HCT116 (cell line): ENCODE data around the gene RNASE8. TPM values are rescaled to one million over a fixed set of nuclear protein-coding genes. Genes with fewer than 3 reads are reported as not detected.

Source experiments
- ATAC-seq: fragments of 200-7000 bp; cut with Tn5 transposase; 2 replicates; pipeline ENCODE4 v1.9.1; 2020; ENCODE audit warnings: mild to moderate bottlenecking, moderate library complexity
- BruUV-seq: library from RNA; stranded (reverse); fragments of 400-500 nt; replicated peaks from 2 replicates; lab custom pipeline; 2021; lab: Mats Ljungman, UMichigan
- CTCF ChIA-PET: fragments of 300-600 bp; sonication (Branson Sonifier 250); formaldehyde crosslinking; loops from one replicate; lab custom pipeline; 2021; ENCODE audit warnings: antibody characterized with exemption; lab: Charles Lee
- POLR2A ChIA-PET: fragments of 300-600, 350-600 bp; sonication (Branson Sonifier 250); formaldehyde crosslinking; loops from one replicate; lab custom pipeline; 2021; ENCODE audit warnings: antibody characterized with exemption; lab: Charles Lee
- RAD21 ChIA-PET, 2 experiments: fragments of 300-600 bp; sonication (Branson Sonifier 250); formaldehyde crosslinking; loops; one replicate each; lab custom pipeline; 2023; ENCODE audit warnings: low total read pairs in 2 of 2; ENCODE audit not compliant: uncharacterized antibody in 2 of 2, unreplicated experiment in 2 of 2, low non-redundant PET in 1 of 2; lab: Charles Lee
- DNase-seq: peaks from one replicate; pipeline ENCODE4 v3.0.0-alpha.2; 2010; ENCODE audit warnings: low read depth, low spot score
- H2AFZ ChIP-seq: fragments of 200-600 bp; shearing (Covaris generic), sonication (generic); 2 replicates; pipeline ENCODE4 v1.6.1; 2017; ENCODE audit warnings: low read depth, mixed run types, mixed read lengths, antibody characterized with exemption, low read length; ENCODE audit not compliant: poor library complexity, severe bottlenecking
- H3K27ac ChIP-seq: 2 replicates; pipeline ENCODE4 v1.5.1; 2012; ENCODE audit warnings: low read depth, low read length
- H3K27me3 ChIP-seq: fragments of 200-600 bp; sonication (generic); 2 replicates; pipeline ENCODE4 v1.6.1; 2016; ENCODE audit warnings: mixed run types, low read length, mixed read lengths; ENCODE audit not compliant: insufficient read depth
- H3K36me3 ChIP-seq, 2 experiments: fragments of 200-500 bp in 1 of 2; fragments of 200-600 bp in 1 of 2; sonication (Bioruptor generic) in 1 of 2; sonication (generic) in 1 of 2; 2 replicates each; pipeline versions ENCODE4 v1.5.1 to v1.6.1; 2014 to 2016; ENCODE audit warnings: low read length in 2 of 2, inconsistent platforms in 1 of 2, mixed read lengths in 1 of 2, mixed run types in 1 of 2; ENCODE audit not compliant: insufficient read depth in 2 of 2, control insufficient read depth in 1 of 2
- H3K4me1 ChIP-seq, 2 experiments: fragments of 200-600 bp in 1 of 2; sonication (generic) in 1 of 2; 2 replicates each; pipeline versions ENCODE4 v1.5.1 to v1.6.1; 2012 to 2017; ENCODE audit warnings: low read length in 2 of 2, inconsistent platforms in 1 of 2, mild to moderate bottlenecking in 1 of 2, mixed read lengths in 1 of 2, mixed run types in 1 of 2, moderate library complexity in 1 of 2; ENCODE audit not compliant: insufficient read depth in 2 of 2, control insufficient read depth in 1 of 2
- H3K4me2 ChIP-seq: fragments of 200-600 bp; sonication (generic); 2 replicates; pipeline ENCODE4 v1.6.1; 2017; ENCODE audit warnings: mixed run types, low read length, mixed read lengths
- H3K4me3 ChIP-seq, 2 experiments: fragments of 200-600 bp in 1 of 2; sonication (generic) in 1 of 2; replicated peaks in 1 of 2; 2 replicates each; pipeline ENCODE4 v1.5.1; 2011 to 2016; ENCODE audit warnings: low read length in 2 of 2, control low read depth in 1 of 2, low read depth in 1 of 2, mild to moderate bottlenecking in 1 of 2, mixed read lengths in 1 of 2, mixed run types in 1 of 2
- H3K79me2 ChIP-seq: fragments of 200-600 bp; sonication (generic); 2 replicates; pipeline ENCODE4 v1.6.1; 2017; ENCODE audit warnings: mild to moderate bottlenecking, mixed run types, low read length, moderate library complexity, mixed read lengths; ENCODE audit not compliant: insufficient read depth
- H3K9ac ChIP-seq: fragments of 200-600 bp; sonication (generic); 2 replicates; pipeline ENCODE4 v1.6.1; 2016; ENCODE audit warnings: low read length, mixed read lengths
- H3K9me2 ChIP-seq: fragments of 200-600 bp; sonication (generic), shearing (Covaris generic); 2 replicates; pipeline ENCODE4 v1.6.1; 2017; ENCODE audit warnings: mixed run types, mild to moderate bottlenecking, moderate library complexity; ENCODE audit not compliant: insufficient read depth
- H3K9me3 ChIP-seq, 2 experiments: fragments of 200-500 bp in 1 of 2; fragments of 200-600 bp in 1 of 2; sonication (Bioruptor generic) in 1 of 2; sonication (generic) in 1 of 2; 2 replicates each; pipeline ENCODE4 v1.6.1; 2014 to 2017; ENCODE audit warnings: low read length in 2 of 2, mixed read lengths in 2 of 2, inconsistent platforms in 1 of 2, low read depth in 1 of 2, mild to moderate bottlenecking in 1 of 2, mixed run types in 1 of 2, moderate library complexity in 1 of 2; ENCODE audit not compliant: control insufficient read depth in 1 of 2, insufficient read depth in 1 of 2
- H4K20me1 ChIP-seq: fragments of 200-600 bp; sonication (generic), shearing (Covaris generic); 2 replicates; pipeline ENCODE4 v1.6.1; 2017; ENCODE audit warnings: mixed run types, mild to moderate bottlenecking, moderate library complexity; ENCODE audit not compliant: insufficient read depth
- CEBPB ChIP-seq: IDR thresholded peaks from 2 replicates; pipeline ENCODE4 v1.6.1; 2012; ENCODE audit warnings: low read depth
- ELF1 ChIP-seq: IDR thresholded peaks from 2 replicates; pipeline ENCODE4 v1.6.1; 2012; ENCODE audit warnings: low read depth, borderline replicate concordance
- EZH2 ChIP-seq: fragments of 200-600 bp; sonication (generic); IDR thresholded peaks from 2 replicates; pipeline ENCODE4 v1.6.1; 2017; ENCODE audit warnings: antibody characterized with exemption, mixed run types
- JUND ChIP-seq: IDR thresholded peaks from 2 replicates; pipeline ENCODE4 v1.6.1; 2012
- POLR2AphosphoS5 ChIP-seq: IDR thresholded peaks from 2 replicates; pipeline ENCODE4 v1.6.1; 2011; ENCODE audit warnings: mild to moderate bottlenecking, low read depth, low read length, moderate library complexity
- RAD21 ChIP-seq: IDR thresholded peaks from 2 replicates; pipeline ENCODE4 v1.6.1; 2012; ENCODE audit warnings: low read depth, mild to moderate bottlenecking
- SIN3A ChIP-seq: IDR thresholded peaks from 2 replicates; pipeline ENCODE4 v1.6.1; 2012; ENCODE audit warnings: low read depth
- SP1 ChIP-seq: IDR thresholded peaks from 2 replicates; pipeline ENCODE4 v1.6.1; 2012; ENCODE audit warnings: low read depth
- SRF ChIP-seq: IDR thresholded peaks from 2 replicates; pipeline ENCODE4 v1.6.1; 2012; ENCODE audit warnings: low read depth
- YY1 ChIP-seq: IDR thresholded peaks from 2 replicates; pipeline ENCODE4 v1.6.1; 2011; ENCODE audit warnings: low read length, low read depth, moderate library complexity, mild to moderate bottlenecking; ENCODE audit not compliant: insufficient replicate concordance; ENCODE audit errors: extremely low read depth
- ZFX ChIP-seq: fragments of 450-650 bp; IDR thresholded peaks from 2 replicates; pipeline ENCODE4 v1.6.1; 2017
- ZNF274 ChIP-seq: fragments of 200-500 bp; sonication (Bioruptor generic); IDR thresholded peaks from 2 replicates; pipeline ENCODE4 v1.6.1; 2014; ENCODE audit warnings: mild to moderate bottlenecking, low read depth, low read length, inconsistent platforms
- intact Hi-C: fragments of 100-400 bp; cut with micrococcal nuclease; formaldehyde crosslinking; loops from 2 replicates; pipeline ENCODE4 v1.10.0; 2022
- total RNA-seq: library from RNA; stranded (reverse); gene quantifications from one replicate; pipeline ENCODE4 v1.2.1, GENCODE V29; 2021; ENCODE audit not compliant: unreplicated experiment
- TF ChIP-seq, protein P1 (sequence below): IDR thresholded peaks from 2 replicates; pipeline ENCODE4 v1.6.1; 2012
- TF ChIP-seq, protein P2 (sequence below): IDR thresholded peaks from 2 replicates; pipeline ENCODE4 v1.6.1; 2011; ENCODE audit warnings: mild to moderate bottlenecking, low read length, moderate library complexity; ENCODE audit not compliant: insufficient replicate concordance; ENCODE audit errors: extremely low read depth

The RNASE8 gene
- total RNA-seq, 1 experiment from 2014 or later: not detected

DNA sequence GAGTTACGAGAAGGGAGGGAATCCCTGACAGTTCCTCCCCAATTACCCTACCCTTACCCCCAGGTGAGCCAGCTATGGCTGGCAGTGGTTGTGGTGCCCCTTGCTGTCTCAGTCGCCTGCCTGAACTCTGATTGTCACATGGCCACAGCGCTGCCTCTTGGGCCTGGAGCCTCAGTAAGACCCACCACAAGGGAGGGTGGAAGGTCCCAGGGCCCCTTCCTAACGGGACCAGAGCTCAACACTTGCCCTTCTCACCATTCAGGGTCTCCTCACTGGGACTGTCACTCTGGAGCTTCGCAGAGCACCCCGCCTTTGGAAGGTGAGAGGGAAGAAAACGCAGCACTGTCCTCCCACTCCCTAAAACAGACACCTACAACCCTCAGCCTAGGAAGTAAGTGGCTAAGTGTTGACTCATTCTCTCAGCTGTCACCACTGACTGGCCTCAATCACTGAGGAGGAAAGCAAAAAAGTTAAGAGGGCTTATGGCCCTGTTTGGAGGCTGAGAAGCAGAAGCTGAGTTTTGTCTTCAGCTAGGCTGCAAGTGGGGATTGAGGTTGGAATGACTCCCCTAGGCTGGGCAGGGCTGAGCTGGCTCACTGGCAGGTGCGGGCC lies 44.3 kb downstream of the RNASE8 start:
- Histone ChIP-seq H4K20me1 (no peaks in the 10 kb centered on the region), H3K27ac (peak overlapping the region; percentile 95), H3K4me2 (peak overlapping the region; percentile 92), H3K9me2 (no peaks in the 10 kb centered on the region), H3K4me1 (peaks cover 40 to 67% of the 10 kb centered on the region in 2 experiments), H3K79me2 (no peaks in the 10 kb centered on the region), H3K4me3 (peak overlapping the region in 1 of 2 experiments; percentile 74; a peak in 1 of 4 replicates), H3K9ac (peak overlapping the region; percentile 90; the same call in 1 of the 2 replicates), H2AFZ (no peak overlapping the region), H3K36me3 (no peaks in the 10 kb centered on the region)
- intact Hi-C loops: loop anchor here (10.0 kb wide), 1 partner anchor 247 kb away; no protein-coding TSS in a partner anchor
- BruUV-seq: no TSS peak
- RAD21 ChIA-PET: no interaction called here
- CTCF ChIA-PET: interaction anchor here (1.6 to 2.0 kb wide), 2 partner anchors 9 to 87 kb away, joined by 5 to 7 read pairs; no protein-coding TSS in a partner anchor
- no peak for TF ChIP-seq YY1
- TF ChIP-seq, all 23 proteins: peak for 0
- H3K9me3 ChIP-seq: no peaks in the 10 kb centered on the region
- DNase-seq: no peak
- no peak for ATAC-seq
- H3K27me3 ChIP-seq: no peaks in the 10 kb centered on the region
- POLR2A ChIA-PET: no interaction called here

DNA sequence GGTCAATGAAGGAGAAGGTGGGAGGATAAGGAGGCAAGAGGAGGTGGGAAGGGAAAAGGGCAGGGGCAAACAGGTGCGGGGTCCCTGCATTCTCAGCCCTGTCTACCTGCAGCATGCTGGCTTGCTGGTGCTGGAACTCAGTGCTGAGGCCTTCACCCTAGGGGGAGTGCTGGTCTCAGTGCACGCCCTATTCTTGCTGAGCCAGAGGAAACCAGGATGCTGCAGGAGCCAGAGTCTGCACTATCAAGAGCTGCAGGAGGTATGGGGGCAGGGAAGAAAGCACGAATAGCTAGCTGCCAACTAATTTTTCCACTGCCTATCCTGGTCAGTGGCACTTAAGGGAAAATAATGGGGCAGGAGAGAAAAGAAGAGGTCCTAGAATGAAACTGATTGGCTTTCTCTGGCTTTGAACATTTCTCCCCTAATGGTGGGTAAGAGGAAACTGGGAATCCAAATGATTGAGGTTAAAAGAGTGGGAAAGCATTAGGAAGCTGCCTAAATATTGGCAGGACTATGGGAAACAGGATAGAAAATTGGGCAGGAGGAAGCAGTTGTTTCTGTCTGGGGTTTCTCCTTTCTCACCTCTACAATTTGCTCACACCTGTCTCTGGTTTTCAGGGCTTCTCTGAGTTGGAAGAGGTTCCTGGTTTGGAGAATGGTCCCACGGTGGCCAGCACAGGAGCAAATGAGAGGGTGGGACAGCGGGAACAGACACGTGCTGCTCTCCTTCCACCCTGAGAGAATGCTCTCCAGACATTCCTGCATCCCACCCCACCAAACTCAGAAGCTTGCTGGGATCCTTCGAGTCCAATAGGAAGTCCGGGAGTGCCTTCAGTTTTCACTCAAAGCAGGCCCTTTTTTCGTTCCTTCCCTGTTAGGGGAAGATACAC lies 45.1 kb downstream of the RNASE8 start:
- Histone ChIP-seq H3K4me3 (peak overlapping the region; percentile 69 to 74), H3K9me2 (no peaks in the 10 kb centered on the region), H3K27me3 (no peaks in the 10 kb centered on the region), H3K4me2 (peak overlapping the region; percentile 92), H3K9me3 (no peaks in the 10 kb centered on the region), H4K20me1 (no peaks in the 10 kb centered on the region), H2AFZ (no peak overlapping the region), H3K9ac (peak overlapping the region; percentile 90), H3K27ac (peak overlapping the region; percentile 95), H3K79me2 (no peaks in the 10 kb centered on the region), H3K36me3 (no peaks in the 10 kb centered on the region), H3K4me1 (peaks cover 49 to 76% of the 10 kb centered on the region in 2 experiments)
- intact Hi-C loops: loop anchor here (10.0 kb wide), 1 partner anchor 248 kb away; no protein-coding TSS in a partner anchor
- ChIA-PET POLR2A (interaction anchor here (0.9 to 1.3 kb wide), 2 partner anchors 10 to 34 kb away, joined by 3 to 4 read pairs; no protein-coding TSS in a partner anchor), CTCF (interaction anchor here (0.8 to 3.5 kb wide), 5 partner anchors 8 to 88 kb away, joined by 4 to 60 read pairs (median 19); no protein-coding TSS in a partner anchor), RAD21 (no interaction called here)
- TSS peak; percentile 76 for BruUV-seq
- DNase-seq (no peak), ATAC-seq (no peak)
- TF ChIP-seq SP1 (no peak), CEBPB (no peak), RAD21 (no peak), JUND (no peak), ZFX (no peak), SIN3A (no peak), SRF (no peak), POLR2AphosphoS5 (no peak), ELF1 (no peak), ZNF274 (no peak), YY1 (no peak), EZH2 (no peak)
- TF ChIP-seq, protein P1, sequence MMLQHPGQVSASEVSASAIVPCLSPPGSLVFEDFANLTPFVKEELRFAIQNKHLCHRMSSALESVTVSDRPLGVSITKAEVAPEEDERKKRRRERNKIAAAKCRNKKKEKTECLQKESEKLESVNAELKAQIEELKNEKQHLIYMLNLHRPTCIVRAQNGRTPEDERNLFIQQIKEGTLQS: no peak
- TF ChIP-seq, protein P2, sequence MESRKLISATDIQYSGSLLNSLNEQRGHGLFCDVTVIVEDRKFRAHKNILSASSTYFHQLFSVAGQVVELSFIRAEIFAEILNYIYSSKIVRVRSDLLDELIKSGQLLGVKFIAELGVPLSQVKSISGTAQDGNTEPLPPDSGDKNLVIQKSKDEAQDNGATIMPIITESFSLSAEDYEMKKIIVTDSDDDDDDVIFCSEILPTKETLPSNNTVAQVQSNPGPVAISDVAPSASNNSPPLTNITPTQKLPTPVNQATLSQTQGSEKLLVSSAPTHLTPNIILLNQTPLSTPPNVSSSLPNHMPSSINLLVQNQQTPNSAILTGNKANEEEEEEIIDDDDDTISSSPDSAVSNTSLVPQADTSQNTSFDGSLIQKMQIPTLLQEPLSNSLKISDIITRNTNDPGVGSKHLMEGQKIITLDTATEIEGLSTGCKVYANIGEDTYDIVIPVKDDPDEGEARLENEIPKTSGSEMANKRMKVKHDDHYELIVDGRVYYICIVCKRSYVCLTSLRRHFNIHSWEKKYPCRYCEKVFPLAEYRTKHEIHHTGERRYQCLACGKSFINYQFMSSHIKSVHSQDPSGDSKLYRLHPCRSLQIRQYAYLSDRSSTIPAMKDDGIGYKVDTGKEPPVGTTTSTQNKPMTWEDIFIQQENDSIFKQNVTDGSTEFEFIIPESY: no peak
